NCI-H146 treated with DMSO at 0.1 percent for 48 hours (cell line): ENCODE results near the gene ACSL1.
"Not testable (repeated sequence)": the region's sequence is repeated elsewhere in the genome, so short reads cannot be mapped to it uniquely, and the experiment has no call there.

ENCODE experiments used
- DNase-seq: peaks from one replicate; lab custom pipeline; 2025; ENCODE audit not compliant: unreplicated experiment; lab: John Stamatoyannopoulos, UW

Gene ACSL1

DNA sequence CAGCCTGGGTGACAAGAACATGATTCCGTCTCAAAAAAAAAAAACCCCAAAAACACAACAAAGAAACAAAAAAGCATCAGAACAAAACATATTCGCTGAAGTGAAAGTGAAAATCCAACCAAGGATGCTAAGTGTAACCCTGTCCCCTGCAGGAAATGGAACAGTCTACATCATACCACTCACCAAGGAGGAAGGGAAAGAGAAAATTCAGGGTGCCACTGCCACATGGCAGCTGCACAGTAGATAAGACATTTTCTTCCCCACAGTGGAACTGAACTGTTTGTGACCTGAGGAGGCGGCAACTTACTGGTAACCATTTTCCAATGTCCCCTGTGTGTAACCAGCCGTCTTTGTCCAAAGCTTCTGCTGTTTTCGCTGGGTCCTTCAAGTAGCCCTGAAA is 63.7 kb downstream of the ACSL1 start:
- DNase-seq: no peak

DNA sequence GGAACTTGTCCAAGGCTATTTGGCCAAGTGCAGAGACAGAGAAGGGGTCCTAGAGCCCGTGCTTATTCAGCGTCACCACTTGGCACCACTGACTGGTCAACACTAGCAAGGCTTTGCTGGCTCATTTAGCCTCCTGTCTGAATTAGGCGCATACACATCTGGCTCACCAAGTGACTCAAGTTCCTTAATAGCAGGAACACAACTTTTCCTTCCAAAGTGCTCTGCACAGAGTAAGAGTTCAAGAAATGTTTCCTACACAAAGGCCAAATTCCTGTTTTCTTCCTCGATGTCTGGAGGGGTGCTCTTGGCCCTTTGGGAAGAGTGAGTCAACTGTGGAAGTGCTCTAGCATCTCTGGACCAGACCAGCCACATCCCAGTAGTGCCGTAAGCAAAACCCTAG is 65.1 kb downstream of the ACSL1 start:
- no peak for DNase-seq

DNA sequence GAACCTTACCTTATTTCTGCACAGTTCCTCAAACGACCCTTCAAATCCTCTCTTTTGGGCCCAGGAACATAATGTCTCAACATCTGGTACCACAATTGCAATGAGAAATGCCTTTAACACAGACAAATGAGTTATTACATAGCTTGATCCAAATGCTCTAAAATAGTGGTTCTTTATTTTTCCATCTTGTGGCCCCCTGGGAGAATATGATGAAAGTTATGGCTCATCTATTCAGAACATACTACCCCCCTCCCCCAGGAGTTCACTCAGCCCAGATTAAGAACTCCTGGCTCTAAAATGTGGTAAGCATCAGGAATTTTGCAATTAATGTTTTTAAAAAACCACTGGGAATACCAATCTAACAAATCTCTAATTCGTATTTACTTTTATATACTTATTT is 68.0 kb downstream of the ACSL1 start:
- DNase-seq: no peak

DNA sequence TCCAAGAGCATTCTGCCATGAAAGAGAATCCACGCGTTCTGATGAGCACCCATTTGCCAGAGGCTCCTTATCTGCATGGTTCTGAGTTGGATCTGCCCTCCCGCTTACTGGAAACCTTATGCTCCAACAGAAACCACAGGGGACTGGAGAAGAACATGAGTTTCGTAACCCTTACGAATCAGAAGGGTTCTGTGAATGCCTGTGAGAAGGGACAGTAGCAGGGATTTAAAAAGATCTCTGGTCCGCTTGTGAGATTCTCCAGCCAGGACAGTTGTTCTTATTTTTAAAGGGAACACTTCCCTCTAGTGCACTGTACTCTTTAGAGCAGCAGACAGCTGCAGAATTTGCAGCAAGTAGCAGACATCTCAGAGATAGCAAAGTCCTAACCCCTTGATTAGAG is 69.4 kb downstream of the ACSL1 start:
- no peak for DNase-seq

DNA sequence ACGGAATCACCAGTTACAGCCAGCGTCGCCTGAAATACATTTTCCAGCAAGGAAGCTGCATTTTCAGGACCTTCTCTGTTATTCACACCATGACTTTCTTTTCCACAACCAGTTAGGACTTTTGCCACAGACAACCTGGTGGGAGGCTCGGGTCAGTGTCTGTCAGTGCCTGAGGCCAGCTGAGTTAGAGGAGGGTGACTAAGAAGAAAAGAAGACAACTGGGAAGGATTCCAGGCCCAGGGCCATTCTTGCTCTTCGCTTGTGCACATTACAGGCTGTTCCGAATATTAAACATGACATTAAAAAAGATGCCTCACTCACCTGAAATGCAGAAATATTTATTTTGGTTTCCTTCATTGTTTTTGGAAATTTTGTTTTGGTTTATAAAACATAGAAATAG is 70.5 kb downstream of the ACSL1 start:
- DNase-seq: no peak

DNA sequence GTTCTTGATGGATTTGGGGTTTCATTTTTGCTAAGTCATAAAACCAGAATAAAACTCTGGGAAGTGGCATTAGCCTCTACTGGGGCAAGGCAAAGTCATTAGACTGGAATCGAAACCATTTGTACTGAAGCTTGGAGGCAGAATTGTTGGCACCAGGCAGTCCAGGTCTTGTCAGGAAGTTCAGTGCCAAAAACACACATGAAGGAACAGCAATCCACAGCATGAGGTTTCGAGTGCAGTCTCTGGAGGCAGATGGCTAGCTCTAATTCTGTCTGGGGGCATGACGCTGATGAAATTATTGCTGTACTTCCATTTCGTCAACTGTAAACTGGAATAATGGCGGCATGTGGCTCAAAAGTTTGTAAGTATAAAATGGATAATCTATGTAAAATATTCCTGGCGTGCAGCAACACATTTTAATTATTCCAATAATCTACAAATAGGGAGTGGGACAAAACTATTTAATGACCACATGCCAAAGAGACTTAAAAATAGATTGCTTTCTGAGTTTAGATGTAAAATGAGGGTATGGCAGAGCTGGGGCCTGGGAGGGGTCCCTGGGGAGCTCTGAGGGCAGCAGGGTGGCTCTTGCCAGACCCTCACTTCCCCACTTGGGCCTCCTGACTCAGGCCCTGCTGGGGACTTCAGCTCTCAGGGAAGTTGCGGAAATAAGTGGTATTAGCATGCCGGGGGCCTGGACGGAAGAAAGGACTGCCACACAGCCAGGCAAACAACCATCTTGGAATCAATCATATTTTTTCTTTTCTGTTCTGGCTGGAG is 73.1 kb downstream of the ACSL1 start:
- DNase-seq: no peak

DNA sequence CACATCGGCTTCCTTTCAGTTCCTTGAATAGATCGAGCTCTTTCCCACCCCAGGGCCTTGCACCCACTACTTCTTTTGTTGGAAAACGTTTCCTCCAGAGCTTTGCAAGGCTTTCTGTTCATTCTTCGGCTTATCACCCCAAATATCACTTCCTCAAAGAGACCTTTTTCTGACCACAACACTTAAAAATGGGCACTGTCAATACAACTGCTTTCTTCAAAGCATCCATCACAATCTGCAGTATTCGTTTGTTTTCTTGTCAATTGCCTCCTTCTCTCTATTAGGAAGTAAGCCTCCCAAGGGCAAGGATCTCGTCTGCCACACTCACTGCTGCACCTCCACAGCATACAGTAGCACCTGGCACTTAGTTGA is 74.2 kb downstream of the ACSL1 start:
- no peak for DNase-seq

DNA sequence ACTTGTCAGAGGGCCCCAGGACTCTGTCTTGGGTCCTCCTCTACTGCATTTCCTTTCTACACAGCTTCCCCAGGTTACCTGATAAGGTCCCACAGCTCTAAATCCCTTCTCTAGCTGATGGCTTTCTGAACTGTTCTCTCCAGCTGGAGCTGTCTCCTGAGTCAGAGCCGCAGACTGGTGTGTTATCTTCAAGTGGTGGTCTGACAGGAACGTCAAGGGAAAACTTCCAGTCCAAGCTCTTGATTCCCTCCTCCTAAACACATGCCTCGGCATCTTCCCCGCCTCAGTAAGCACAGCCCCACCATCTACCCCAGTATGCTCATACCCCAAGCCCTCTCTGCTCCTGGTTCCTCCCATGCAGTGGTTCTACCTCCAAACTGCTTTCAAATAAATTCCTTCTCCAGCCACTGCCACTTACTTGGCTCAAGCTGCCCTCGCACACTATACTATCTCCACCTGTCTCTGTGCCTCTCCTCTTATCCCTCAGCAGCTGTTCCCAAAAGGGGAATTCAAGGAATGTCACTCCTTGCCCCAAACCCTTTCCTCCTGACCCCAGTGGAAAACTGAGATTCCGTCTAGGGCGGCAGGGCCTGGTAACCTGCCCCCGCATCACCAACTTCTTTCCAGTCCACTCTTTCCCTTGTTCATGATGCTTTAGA is 74.7 kb downstream of the ACSL1 start:
- DNase-seq: no peak

DNA sequence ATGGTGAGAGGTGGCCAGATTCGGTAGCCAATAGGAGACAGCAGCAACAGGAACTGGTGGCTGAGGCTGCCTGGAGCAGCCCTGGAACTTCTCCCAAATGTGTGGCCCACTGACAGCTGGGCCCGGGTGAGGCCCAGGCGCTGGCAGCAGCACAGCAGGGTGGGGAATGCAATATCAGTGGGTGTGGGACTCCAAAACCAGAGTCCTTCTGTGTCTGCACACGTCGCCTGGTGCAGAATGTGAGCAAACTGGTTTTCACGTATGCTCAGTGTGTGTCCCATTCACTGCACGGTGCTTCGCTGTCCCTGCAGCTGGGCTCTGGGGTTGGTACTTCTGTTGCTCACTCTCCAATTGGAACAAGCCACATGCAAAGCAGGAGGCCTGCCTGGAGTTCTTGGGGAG is 77.5 kb downstream of the ACSL1 start:
- no peak for DNase-seq

DNA sequence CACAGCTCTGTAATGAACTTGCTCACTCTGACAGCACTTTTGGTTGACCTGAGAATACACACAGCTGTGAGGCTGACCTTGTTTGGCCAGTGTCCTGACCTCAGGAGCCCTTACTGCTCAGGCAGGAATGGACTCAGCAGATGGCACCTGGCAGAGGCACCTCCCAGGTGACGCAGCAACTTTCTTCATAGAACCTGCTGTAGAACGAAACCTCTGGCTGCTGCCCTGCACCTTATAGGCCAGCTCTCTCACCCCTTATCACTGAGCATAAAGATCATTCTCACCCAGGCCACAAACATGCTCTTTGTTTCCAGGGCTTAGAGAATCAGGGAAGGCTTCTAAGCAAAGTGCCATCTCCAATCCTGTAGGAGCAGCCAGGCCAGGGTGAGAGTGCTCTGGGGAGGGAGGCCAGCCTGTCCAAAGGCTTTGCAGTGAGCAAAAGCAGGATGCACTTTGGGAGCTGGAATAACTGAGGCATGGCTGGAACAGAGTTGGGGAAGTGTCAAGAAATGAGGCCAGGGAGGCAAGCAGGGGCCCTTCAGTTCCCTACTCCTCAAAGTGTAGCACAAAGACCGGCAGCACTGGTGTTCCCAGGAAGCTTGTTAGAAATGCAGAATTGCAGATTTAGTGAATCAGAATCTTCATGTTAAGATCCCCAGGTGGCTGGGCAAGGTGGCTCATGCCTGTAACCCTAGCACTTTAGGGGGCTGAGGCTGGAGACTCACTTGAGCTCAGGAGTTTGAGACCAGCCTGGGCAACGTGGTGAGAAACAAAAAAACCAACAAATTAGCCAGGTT is 78.5 kb downstream of the ACSL1 start:
- DNase-seq: no peak

DNA sequence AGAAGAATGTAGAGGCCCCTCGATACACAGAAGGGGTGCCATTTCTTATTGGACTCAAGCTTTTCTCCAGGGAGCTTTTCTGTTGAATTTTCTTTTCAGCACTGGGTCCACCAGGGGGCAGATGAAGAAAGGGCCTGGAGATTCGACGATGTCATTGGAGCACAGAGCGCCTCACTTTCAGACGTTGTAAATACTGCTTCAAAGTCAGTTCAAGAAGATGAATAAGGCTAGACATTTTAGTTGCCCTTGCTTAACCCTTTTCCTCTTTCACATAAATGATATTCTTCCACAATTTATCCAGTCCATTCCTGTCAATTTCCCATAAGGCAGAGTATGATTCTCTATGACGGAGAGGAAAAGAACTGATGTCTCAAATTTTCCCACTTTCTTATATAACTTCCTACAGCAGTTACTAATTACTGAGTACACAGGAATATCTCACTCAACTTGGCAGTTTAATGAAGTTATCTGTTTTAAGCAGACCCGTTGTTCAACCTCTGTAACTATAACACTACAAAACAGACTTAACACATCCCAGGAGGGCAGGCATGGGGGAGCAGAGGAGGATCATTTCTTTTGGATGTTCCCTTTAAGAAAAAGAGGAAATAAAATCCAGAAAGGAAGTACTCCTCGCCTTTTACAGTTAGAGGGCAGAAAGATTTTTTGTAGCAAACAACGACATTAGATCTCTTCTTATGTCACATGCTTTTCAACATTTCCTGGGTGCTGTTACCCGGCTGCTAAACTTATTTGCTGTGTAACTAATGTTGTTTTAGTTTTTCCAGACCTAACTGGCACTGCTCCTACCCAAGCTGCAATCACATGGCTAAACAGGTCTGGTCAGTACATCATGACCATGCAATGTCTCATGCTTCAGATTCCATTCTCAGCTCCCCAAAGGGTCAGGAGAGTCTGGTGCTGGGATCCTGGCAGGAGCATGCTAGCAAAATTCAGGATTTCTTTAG is 79.7 kb downstream of the ACSL1 start:
- DNase-seq: peak; percentile 12

DNA sequence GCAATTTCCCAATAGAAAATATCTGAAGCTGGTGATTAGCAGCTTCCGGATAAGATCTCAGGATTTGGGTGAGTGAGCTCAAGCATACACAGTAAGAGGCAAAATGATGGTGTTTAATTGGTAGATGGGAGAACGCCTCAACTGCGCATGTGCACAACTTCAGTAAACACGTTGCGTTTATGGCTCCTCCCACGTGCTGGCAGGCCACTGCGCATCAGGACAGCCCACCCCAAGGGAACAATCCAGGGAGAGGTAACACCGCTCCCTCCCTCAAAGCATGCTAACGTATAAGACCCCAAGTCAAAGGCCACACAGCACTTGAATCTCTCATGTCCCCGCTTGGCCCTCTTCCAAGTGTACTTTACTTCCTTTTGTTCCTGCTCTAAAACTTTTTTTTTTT is 81.5 kb downstream of the ACSL1 start:
- DNase-seq: no peak

DNA sequence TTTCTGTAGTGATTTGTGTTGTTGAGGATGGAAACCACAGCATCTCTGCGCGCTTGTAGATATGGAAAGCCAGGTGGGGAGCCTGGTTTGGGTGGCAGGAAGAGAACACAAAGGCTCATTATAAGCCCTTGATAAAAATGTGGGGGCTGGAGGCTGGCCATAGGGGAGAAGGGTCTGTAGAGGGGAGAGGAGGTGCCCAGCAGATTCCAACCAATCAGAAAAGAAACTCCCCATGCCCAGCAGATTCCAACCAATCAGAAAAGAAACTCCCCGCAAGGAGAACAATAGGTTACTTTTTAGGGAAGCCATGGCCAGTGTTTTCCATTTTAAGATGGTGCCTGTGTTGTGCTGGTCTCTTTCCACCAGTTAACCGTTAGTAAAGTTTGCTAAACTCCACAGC is 82.1 kb downstream of the ACSL1 start:
- no peak for DNase-seq

DNA sequence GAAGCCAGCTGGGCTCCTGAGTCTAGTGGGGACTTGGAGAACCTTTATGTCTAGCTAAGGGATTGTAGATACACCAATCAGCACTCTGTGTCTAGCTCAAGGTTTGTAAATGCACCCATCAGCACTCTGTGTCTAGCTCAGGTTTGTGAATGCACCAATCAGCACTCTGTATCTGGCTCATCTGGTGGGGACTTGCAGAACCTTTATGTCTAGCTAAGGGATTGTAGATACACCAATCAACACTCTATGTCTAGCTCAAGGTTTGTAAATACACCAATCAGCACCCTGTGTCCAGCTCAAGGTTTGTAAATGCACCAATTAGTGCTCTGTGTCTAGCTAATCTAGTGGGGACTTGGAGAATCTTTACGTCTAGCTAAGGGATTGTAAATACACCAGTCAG is 84.1 kb downstream of the ACSL1 start:
- DNase-seq: not testable (repeated sequence)

DNA sequence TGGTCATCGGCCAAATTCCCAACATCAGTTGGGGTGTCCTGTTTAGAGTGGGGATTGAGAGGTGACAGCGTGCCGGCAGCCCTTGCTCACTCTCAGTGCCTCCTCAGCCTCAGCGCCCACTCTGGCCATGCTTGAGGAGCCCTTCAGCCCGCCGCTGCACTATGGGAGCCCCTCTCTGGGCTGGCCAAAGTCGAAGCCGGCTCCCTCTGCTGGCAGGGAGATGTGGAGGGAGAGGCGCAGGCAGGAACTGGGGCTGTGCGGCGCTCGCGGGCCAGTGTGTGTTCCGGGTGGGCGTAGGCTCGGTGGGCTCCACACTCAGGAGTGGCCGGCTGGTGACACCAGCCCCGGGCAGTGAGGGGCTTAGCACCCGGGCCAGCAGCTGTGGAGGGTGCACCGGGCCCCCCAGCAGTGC is 84.8 kb downstream of the ACSL1 start:
- no peak for DNase-seq

DNA sequence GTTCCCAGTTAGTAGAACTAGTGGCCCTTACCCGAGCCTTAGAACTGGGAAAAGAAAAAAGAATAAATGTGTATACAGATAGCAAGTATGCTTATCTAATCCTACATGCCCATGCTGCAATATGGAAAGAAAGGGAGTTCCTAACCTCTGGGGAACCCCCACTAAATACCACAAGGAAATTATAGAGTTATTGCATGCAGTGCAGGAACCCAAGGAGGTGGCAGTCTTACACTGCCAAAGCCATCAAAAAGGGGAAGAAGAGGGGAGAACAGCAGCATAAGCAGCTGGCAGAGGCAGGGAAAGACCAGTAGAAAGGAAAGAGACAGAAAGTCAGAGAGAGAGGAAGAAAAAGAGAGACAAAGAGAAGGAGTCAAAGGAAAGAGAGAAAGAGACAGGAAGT is 86.2 kb downstream of the ACSL1 start:
- DNase-seq: not testable (repeated sequence)

DNA sequence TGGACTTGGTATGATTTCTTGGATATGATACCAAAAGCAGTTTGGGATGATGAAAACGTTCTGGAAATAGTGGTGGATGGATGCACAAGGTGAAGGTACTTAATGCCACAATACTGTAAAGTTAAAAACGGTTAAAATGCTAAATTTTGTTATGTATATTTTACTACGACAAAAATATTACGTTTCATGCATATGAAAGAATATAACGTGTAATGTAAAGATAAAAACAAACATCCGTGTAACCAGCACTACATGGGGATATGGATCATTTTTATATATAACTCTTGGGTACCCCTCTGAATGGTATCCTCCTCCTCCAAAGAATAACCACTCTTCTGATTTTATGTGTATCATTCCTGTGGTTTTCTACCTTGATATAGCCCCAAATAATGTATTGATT is 91.0 kb downstream of the ACSL1 start:
- DNase-seq: no peak

DNA sequence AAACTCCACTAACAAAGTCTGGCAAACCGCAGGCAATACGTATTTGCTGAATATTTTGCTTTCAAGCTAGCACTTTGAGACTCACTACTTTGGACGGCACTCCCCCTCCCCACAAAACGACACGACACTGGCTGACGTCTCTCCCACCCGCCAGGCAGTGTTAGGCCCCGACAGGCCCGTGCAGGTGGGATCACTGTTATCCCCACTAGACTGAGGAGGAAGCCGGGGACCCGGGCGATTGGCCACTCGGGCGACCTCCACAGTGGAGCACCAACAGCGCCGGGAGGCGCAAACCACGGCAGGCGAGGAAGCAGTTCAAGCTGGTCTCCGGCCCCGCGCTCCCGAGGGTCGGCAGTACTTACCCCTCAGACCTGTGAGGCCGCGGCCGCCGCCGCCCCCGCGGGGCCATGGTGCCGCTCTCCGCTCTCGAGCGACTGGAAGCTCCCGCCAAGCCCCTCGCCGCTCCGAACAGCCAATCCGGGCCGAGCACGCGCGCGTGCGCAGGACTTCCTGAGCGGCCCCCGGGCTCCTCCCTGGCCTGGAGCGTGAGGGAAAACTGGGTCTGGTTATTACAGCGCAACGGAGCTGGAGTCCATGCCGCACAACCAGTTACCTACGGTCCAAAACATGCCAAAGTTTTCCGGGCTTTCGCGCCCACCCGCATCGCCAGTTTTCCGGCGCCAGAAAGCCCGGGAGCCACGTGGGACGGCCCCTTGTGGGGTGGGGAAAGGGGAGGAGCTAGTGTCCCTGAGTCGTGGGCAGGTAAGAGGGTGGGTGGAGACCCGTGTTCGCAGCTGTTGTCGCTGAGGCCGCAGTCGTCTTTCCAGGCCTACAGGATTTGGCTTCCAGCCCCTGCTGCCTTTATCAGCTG is 91.9 kb downstream of the ACSL1 start, which contains the start of gene CENPU:
Gene CENPU (minus strand): TSS at position 443 of the 871 bp plus-strand sequence. CDS start 34 bp downstream, at position 409.
- peak; percentile 89 for DNase-seq

DNA sequence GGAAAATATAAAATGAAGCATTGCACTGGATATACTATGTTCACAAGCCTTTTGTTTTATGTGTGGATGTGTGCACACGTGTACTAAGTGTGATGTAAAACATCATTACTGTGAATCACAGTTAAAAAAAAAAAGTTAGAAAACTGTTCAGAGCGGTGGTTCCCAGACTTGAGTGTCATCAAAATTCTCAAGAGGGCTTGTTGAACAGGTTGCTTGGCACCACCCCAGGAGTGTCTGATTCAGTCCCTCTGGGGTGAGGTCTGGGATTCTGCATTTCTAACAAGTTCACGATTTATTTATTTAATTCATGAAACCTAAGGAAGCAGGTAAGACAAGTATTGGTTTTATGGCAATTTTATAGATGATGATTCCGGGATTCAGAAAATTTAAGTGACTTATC is 93.6 kb downstream of the ACSL1 start:
- no peak for DNase-seq

DNA sequence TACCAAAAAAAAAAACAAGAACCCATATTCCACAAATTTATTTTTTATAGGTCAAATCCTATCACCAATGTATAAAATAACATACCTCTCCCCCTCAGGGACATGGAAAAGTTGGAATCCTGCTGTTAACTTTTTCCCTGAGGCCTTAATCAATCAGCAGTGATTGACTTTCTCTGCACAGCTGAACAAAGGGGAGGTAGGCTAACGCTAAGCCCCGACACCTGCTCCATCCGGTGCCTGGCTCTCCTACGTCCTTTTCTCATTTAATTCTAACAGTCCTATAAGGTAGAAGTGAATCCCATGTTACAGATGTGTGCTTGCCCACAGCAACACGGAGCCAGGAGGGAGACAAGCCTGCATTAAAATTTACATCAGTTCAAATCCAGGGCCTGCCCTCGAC is 94.7 kb downstream of the ACSL1 start:
- DNase-seq: no peak
